Loucy (cell line): ENCODE measurements around the gene DTNB.

Experiments
- EZH2phosphoT487 ChIP-seq: fragments of 200-600 bp; IDR thresholded peaks from 2 replicates; pipeline ENCODE4 v1.6.1; 2018; ENCODE audit warnings: antibody characterized with exemption, mild to moderate bottlenecking, moderate library complexity, borderline replicate concordance
- TF ChIP-seq, protein P1 (sequence below): fragments of 200-600 bp; sonication (generic); conservative IDR thresholded peaks from 2 replicates; pipeline ENCODE4 v1.5.1; 2014; ENCODE audit warnings: mild to moderate bottlenecking, antibody characterized with exemption, low read length

DNA sequence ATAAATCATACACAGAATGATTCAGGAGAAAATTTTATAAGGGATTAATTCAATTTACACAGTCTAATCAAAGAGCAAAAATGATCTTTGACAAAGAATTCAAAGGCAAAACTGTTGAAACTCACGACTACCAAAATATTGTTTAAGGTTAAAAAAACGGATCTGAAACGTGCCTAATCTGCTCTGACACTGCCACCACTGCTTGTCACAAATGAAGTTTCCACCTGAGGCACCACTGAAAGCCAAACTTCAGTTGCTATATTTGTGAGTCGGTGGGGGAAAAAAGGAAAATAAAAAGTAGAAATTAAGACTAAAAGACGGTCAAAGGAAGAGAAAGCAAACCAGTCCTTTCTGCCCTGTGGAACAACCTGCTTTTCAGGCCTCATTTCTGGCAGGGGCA lies 191.0 kb downstream of the DTNB start:
- TF ChIP-seq, protein P1, sequence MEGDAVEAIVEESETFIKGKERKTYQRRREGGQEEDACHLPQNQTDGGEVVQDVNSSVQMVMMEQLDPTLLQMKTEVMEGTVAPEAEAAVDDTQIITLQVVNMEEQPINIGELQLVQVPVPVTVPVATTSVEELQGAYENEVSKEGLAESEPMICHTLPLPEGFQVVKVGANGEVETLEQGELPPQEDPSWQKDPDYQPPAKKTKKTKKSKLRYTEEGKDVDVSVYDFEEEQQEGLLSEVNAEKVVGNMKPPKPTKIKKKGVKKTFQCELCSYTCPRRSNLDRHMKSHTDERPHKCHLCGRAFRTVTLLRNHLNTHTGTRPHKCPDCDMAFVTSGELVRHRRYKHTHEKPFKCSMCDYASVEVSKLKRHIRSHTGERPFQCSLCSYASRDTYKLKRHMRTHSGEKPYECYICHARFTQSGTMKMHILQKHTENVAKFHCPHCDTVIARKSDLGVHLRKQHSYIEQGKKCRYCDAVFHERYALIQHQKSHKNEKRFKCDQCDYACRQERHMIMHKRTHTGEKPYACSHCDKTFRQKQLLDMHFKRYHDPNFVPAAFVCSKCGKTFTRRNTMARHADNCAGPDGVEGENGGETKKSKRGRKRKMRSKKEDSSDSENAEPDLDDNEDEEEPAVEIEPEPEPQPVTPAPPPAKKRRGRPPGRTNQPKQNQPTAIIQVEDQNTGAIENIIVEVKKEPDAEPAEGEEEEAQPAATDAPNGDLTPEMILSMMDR = no peak
- no peak for TF ChIP-seq EZH2phosphoT487
